ENCODE data around the gene EGFL6. TPM values are rescaled to one million over a fixed set of nuclear protein-coding genes. Genes with fewer than 3 reads are reported as not detected.

The EGFL6 gene
- total and polyA plus RNA-seq, 10 of the 15 experiments (the other 5 are each of a cell fraction or from before 2014, with no cell fraction given): 0.03 TPM; not detected in 9

DNA sequence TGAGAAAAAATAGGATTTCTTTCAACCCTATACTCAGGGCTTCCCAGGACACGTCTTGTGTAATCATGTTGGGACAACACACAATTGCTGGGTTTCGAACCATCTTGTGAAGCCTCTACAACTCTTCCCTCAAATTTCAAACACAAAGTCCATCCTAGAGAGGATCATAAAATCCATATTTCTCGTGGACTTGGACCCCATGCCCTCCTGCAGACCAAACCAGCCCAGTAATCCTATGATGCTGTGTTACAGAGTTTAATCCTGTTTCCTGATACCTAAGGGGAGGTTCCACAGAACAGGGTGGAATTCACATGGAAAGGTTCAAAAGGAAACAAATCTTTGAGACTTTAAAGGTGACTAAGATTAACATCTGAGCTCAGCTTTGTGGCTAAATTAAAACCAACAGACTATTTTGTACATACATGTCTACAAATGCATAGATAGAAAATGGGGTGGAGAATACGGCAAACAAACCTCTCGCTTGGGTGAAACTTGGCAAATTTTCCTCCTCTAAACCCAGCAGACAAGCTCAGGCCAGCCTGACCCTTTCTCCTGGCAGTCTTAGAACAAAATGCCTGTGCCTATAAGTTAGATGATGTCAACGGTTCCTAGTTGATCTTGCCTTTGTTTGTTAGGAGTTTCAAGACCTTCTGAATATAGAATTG lies 38.1 kb downstream of the EGFL6 start:
- BruUV-seq (replicated peaks): no TSS peak
- intact Hi-C loops (cut with micrococcal nuclease; ENCODE audit: unreplicated experiment): no loop called here
- WGBS (ENCODE audit: insufficient coverage, insufficient replicate concordance, low lambda C conversion rate, missing lambda C conversion rate): 37% methylated on average over 6 of the region's 6 CpGs
- Histone ChIP-seq H3K4me1 (ENCODE audit: control insufficient read depth, insufficient read depth, low read length) (no peaks in the 10 kb centered on the region), H3K27me3 (replicated peaks in 1 of 2; ENCODE audit: control insufficient read depth in 2 of 2, insufficient read depth in 2 of 2, low read length in 1 of 2) (no peaks in the 10 kb centered on the region; a peak in 2 of 4 replicates), H3K36me3 (ENCODE audit: control insufficient read depth in 2 of 2, insufficient read depth in 2 of 2, low read length in 1 of 2) (no peaks in the 10 kb centered on the region), H2AFZ (ENCODE audit: control insufficient read depth, low read depth, low read length) (no peak overlapping the region), H4K20me1 (ENCODE audit: control insufficient read depth, insufficient read depth) (no peaks in the 10 kb centered on the region), H3K4me2 (ENCODE audit: control insufficient read depth, insufficient read depth) (no peak overlapping the region), H3K27ac (ENCODE audit: control insufficient read depth, insufficient read depth) (no peak overlapping the region), H3K4me3 (no peak overlapping the region), H3K9ac (ENCODE audit: control insufficient read depth, insufficient read depth, low read length) (no peak overlapping the region), H3K79me2 (ENCODE audit: control insufficient read depth, insufficient read depth, low read length) (no peaks in the 10 kb centered on the region), H3K9me3 (replicated peaks; ENCODE audit: control insufficient read depth, insufficient read depth, low read length) (no peaks in the 10 kb centered on the region)
- ChIA-PET RAD21 (ENCODE audit: unreplicated experiment) (no interaction called here), SMC1A (ENCODE audit: uncharacterized antibody, unreplicated experiment) (interaction anchor here (1.1 to 1.4 kb wide), 2 partner anchors 17 to 99 kb away, joined by 3 read pairs; no protein-coding TSS in a partner anchor), CTCF (interaction anchor here (1.0 to 2.0 kb wide), 3 partner anchors 9 to 39 kb away, joined by 3 to 5 read pairs (median 5); no protein-coding TSS in a partner anchor), POLR2A (no interaction called here)
- in situ Hi-C loops (cut with MboI): no loop called here
- no peak for FAIRE-seq
- ATAC-seq: no peak
- no peak for DNase-seq (ENCODE audit: low read depth, low spot score)
- TF ChIP-seq ZNF384 (IDR thresholded peaks at IDR 0.05; ENCODE audit: borderline replicate concordance, low read depth, low read length) (no peak), NR2C1 (IDR thresholded peaks at IDR 0.05) (no peak), CHD4 (IDR thresholded peaks at IDR 0.05) (no peak), MYC (IDR thresholded peaks at IDR 0.05; ENCODE audit: insufficient read depth, insufficient read length, insufficient replicate concordance, low read length, severe bottlenecking) (no peak), BHLHE40 (IDR thresholded peaks at IDR 0.05; ENCODE audit: borderline replicate concordance in 1 of 2, low read depth in 2 of 2, low read length in 1 of 2) (no peak), PAX5 (IDR thresholded peaks at IDR 0.05; ENCODE audit: borderline replicate concordance, low read depth, low read length) (no peak), KLF5 (IDR thresholded peaks at IDR 0.05; ENCODE audit: partially characterized antibody) (no peak), NFYA (IDR thresholded peaks at IDR 0.05; ENCODE audit: borderline replicate concordance, low read depth, low read length) (no peak), SMC3 (IDR thresholded peaks at IDR 0.05; ENCODE audit: borderline replicate concordance, low read length) (no peak), PBX3 (IDR thresholded peaks at IDR 0.05; ENCODE audit: insufficient replicate concordance, low read depth, low read length) (no peak), ATF2 (IDR thresholded peaks at IDR 0.05; ENCODE audit: low read length) (no peak), MEF2B (IDR thresholded peaks at IDR 0.05; ENCODE audit: partially characterized antibody, poor library complexity, severe bottlenecking) (no peak), ZNF274 (IDR thresholded peaks at IDR 0.05; ENCODE audit: insufficient read depth, insufficient read length) (no peak), RBBP5 (conservative IDR thresholded peaks at IDR 0.05) (no peak), SUPT20H (IDR thresholded peaks at IDR 0.05; ENCODE audit: borderline replicate concordance, control insufficient read depth, low read depth, low read length) (no peak), ZSCAN29 (IDR thresholded peaks at IDR 0.05) (no peak)
- TF ChIP-seq, protein P1, sequence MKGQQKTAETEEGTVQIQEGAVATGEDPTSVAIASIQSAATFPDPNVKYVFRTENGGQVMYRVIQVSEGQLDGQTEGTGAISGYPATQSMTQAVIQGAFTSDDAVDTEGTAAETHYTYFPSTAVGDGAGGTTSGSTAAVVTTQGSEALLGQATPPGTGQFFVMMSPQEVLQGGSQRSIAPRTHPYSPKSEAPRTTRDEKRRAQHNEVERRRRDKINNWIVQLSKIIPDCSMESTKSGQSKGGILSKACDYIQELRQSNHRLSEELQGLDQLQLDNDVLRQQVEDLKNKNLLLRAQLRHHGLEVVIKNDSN (IDR thresholded peaks at IDR 0.05; ENCODE audit: borderline replicate concordance, extremely low read length, insufficient read depth, low read depth, low read length): no peak
